ENCODE data around the gene SCFD2.
"Not testable (repeated sequence)": the region's sequence is repeated elsewhere in the genome, so short reads cannot be mapped to it uniquely, and the experiment has no call there.

Gene SCFD2

DNA sequence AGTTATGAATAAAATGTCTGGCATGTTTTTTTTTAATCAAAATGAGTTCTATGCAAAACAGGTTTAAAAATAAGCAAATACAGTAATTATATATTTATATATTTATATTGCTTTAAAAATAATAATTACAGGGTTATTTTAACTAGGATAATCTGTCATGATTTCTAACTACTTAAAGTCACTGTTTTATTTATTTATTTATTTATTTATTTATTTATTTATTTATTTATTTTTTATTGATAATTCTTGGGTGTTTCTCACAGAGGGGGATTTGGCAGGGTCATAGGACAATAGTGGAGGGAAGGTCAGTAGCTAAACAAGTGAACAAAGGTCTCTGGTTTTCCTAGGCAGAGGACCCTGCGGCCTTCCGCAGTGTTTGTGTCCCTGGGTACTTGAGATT, 129.2 kb downstream of the SCFD2 start:
- FAIRE-seq = not testable (repeated sequence)

GRCh38 chr4:53235547-53235946, 130.3 kb downstream of the SCFD2 start:
- no peak for FAIRE-seq

GRCh38 chr4:53234669-53235068, 131.2 kb downstream of the SCFD2 start:
- FAIRE-seq = no peak

- no peak for FAIRE-seq
Measured at GRCh38 chr4:53234111-53234510, 131.8 kb downstream of the SCFD2 start.

GRCh38 chr4:53233114-53233795, 132.6 kb downstream of the SCFD2 start:
- no peak for FAIRE-seq

- no peak for FAIRE-seq
Measured at GRCh38 chr4:53232371-53232770, 133.5 kb downstream of the SCFD2 start.

- FAIRE-seq = no peak
Measured at GRCh38 chr4:53228036-53228435, 137.8 kb downstream of the SCFD2 start.

- no peak for FAIRE-seq
Measured at GRCh38 chr4:53227451-53227850, 138.4 kb downstream of the SCFD2 start.

GRCh38 chr4:53221832-53222480, 143.9 kb downstream of the SCFD2 start:
- FAIRE-seq = no peak

GRCh38 chr4:53219148-53219547, 146.7 kb downstream of the SCFD2 start:
- FAIRE-seq = not testable (repeated sequence)

GRCh38 chr4:53208753-53209152, 157.1 kb downstream of the SCFD2 start:
- no peak for FAIRE-seq

- FAIRE-seq = no peak
Measured at GRCh38 chr4:53205970-53206369, 159.9 kb downstream of the SCFD2 start.

DNA sequence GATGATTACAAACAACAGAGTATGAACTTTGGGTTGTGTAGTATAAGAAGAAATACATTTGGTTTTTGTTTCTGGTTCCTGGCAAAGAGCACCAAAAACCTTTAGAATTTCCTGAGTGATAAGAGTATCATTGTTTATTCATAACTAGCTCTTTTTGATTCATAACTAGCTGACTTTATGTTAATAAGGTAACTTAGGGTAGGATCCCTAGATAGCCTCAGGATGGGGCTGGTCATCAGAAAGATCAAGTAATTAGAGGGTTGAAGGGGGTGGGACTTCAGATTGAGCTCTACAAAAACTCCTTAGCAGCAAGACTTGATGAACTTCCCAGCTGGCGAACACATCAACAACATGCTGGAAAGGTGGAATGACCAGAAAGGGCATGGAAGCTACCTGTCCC, 166.5 kb downstream of the SCFD2 start:
- FAIRE-seq = no peak

- no peak for FAIRE-seq
Measured at GRCh38 chr4:53197772-53198142, 168.1 kb downstream of the SCFD2 start.

DNA sequence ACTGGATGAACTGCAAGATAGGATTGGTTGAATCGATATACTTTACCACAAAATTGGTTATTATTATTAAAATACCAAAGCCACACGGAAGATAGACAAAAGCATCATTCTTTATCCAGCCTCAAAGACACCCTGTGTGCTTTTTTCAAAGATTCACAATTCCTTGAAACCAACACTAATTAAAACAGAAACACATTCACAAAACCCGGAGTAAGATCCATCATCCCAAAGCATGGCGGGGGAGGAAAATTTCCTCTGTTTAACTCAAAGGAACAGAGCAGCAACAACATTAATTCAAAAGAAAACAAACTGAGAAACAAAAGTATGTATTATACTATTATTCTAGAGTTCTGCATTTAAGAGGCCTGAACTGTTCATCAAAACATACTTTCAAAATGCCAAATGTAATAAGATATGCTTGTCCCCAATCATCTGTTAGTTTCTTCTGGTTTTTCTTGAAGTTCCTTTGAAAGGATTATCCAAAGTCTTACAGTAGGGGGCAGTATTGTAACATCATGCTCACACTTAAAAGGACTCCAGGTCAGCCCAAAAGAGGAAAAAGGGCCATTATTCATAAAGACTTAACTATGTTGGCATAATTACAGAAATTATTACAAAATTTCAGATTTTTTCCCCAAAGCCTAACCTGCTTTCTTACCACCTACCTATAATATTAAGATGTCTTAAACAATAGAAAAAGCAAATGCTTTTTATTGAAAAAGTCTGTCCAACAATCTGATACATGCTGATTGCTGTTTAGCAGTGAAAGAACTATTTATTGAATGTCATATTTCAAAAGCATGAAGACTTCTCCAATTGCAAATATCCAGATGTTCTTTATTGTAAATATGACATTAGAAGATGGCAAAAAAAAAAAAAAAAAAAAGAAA, 168.7 kb downstream of the SCFD2 start:
- peak; percentile 97 for FAIRE-seq

DNA sequence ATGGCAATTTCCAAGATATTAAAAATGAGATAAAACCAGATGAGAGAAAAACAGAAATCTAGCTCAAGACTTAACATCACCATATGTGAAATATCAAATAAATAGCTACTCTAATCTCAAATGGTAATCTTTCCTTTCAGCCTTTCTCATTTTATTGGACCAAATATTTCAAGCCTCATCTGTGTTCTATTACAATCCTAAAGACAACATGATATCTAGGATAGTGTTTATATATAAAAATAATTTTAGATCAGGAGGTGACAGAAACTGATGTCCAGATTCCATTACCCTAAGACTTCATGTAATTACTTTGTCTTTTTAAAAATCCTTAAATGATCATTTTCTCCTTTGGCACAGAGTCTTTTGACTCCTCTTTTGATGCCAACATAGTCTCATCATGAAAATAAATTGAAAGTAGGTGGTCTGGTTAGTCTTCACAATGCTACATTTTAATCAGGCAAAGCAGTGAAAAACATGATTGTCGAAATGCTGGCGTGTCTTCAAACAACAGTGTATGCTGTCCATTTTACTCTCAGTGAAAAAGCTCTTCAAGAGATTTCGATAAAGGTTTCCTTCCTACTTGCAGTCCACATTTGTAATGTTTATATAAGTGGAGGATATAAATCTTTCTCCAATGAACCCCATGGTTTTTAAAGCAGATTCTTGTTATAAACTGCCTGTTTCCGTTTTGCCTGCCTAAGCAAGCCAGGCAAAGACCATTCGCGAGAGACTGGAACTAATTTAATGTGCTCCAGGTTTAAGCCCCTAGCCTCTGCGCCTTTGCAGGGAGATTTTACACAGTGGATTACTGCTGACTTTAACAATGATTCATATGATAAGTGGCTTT, 169.8 kb downstream of the SCFD2 start:
- FAIRE-seq = no peak

DNA sequence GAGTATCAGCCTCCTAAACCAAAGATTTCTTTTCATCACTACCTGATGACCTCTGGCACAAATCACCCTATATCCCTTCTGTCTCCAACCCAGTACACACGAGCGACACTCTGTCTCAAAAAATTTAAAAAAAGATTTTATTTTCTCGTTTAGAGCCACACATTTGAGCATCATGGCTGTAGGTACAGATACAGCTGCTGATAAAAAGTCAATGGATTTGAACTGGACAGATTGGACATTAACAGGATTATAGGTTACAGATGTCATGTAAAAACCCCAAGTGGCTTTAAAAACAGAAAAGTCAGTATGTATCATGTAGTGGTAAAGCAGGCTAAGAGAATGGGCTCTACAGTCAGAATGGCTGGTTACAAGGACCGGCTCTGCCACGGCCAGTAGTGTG, 171.1 kb downstream of the SCFD2 start:
- FAIRE-seq = no peak

DNA sequence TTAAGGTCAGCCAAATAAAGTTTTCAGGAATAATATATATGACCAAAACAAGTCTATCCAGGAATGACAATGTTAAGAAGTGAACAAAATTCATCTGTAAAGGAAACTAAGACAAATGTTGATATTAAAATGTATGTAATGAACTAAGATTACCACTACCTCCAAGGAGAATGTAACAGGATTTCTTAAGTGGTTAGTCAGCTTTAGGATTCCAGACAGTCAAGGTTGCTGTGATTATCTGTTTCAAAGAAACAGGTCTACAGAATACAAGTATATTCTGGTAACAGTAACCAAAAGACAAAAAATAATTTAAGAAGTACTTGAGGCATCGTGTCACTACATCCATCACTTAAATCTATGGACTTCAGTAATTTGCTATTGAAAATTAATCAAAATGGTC, 172.8 kb downstream of the SCFD2 start:
- FAIRE-seq = no peak

- FAIRE-seq = no peak
Measured at GRCh38 chr4:53192496-53192895, 173.4 kb downstream of the SCFD2 start.

GRCh38 chr4:53191997-53192396, 173.9 kb downstream of the SCFD2 start:
- FAIRE-seq = no peak

GRCh38 chr4:53189011-53189410, 176.8 kb downstream of the SCFD2 start:
- no peak for FAIRE-seq

GRCh38 chr4:53186714-53187358, 179.0 kb downstream of the SCFD2 start:
- FAIRE-seq = no peak
